K562 (cell line): ENCODE results near the gene TMEM88. TPM values are rescaled to one million over a fixed set of nuclear protein-coding genes. Genes with fewer than 3 reads are reported as not detected.

Experiments used
- CCAR2 ChIP-seq: fragments of 200-400 bp; formaldehyde crosslinking; IDR thresholded peaks from 2 replicates; pipeline ENCODE4 v1.6.1; 2017; ENCODE audit warnings: mild to moderate bottlenecking, low read depth, low read length
- CEBPB ChIP-seq: fragments of 450-650 bp; IDR thresholded peaks from 2 replicates; pipeline ENCODE4 v1.6.1; 2016; ENCODE audit warnings: missing genetic modification characterization, missing compliant biosample characterization
- ESRRB ChIP-seq: fragments of 250-450 bp; sonication (Bioruptor Pico); IDR thresholded peaks from 2 replicates; pipeline ENCODE4 v1.5.0; 2020; ENCODE audit warnings: mild to moderate bottlenecking, moderate library complexity, borderline replicate concordance
- MCM2 ChIP-seq: fragments of 450-650 bp; IDR thresholded peaks from 2 replicates; pipeline ENCODE4 v1.6.1; 2017; ENCODE audit warnings: low read depth, mild to moderate bottlenecking
- NFYB ChIP-seq: IDR thresholded peaks from 2 replicates; pipeline ENCODE4 v1.6.1; 2011; ENCODE audit warnings: mild to moderate bottlenecking, moderate library complexity; ENCODE audit not compliant: insufficient read length; ENCODE audit errors: extremely low read depth
- PHB2 ChIP-seq: fragments of 450-650 bp; IDR thresholded peaks from 2 replicates; pipeline ENCODE4 v1.6.1; 2017; ENCODE audit warnings: low read depth
- RERE ChIP-seq: sonication (generic); formaldehyde crosslinking; IDR thresholded peaks from 2 replicates; pipeline ENCODE4 v1.8.0; 2023; ENCODE audit warnings: missing genetic modification reagents, mild to moderate bottlenecking, borderline replicate concordance
- SMAD1 ChIP-seq: fragments of 150-350 bp; IDR thresholded peaks from 2 replicates; pipeline ENCODE4 v1.6.1; 2014; ENCODE audit warnings: low read length, low read depth; ENCODE audit not compliant: partially characterized antibody
- TSHZ1 ChIP-seq: fragments of 250-450 bp; sonication (Bioruptor Pico); IDR thresholded peaks from 2 replicates; pipeline ENCODE4 v1.4.0; 2020; ENCODE audit warnings: mild to moderate bottlenecking, moderate library complexity
- XRCC3 ChIP-seq: fragments of 450-650 bp; IDR thresholded peaks from 2 replicates; pipeline ENCODE4 v1.6.1; 2017; ENCODE audit warnings: mild to moderate bottlenecking, moderate library complexity
- XRCC4 ChIP-seq: IDR thresholded peaks from one replicate; pipeline ENCODE4 v1.6.1; 2011; ENCODE audit not compliant: insufficient read depth, insufficient read length; ENCODE audit errors: extremely low read depth
- ZBTB9 ChIP-seq: fragments of 450-650 bp; formaldehyde crosslinking; IDR thresholded peaks from 2 replicates; pipeline ENCODE4 v1.4.0; 2020; ENCODE audit warnings: mild to moderate bottlenecking, moderate library complexity
- ZNF12 ChIP-seq: sonication (generic); formaldehyde crosslinking; IDR thresholded peaks from 2 replicates; pipeline ENCODE4 v1.4.0; 2020; ENCODE audit warnings: mild to moderate bottlenecking, missing genetic modification reagents
- ZNF655 ChIP-seq: fragments of 250-450 bp; sonication (Bioruptor Pico); IDR thresholded peaks from 2 replicates; pipeline ENCODE4 v1.5.0; 2021
- ZNF75A ChIP-seq: fragments of 450-650 bp; formaldehyde crosslinking; IDR thresholded peaks from 2 replicates; pipeline ENCODE4 v1.4.0; 2020; ENCODE audit warnings: mild to moderate bottlenecking
- ZNF785 ChIP-seq: fragments of 250-450 bp; sonication (Bioruptor Pico); IDR thresholded peaks from 2 replicates; pipeline ENCODE4 v1.4.0; 2020; ENCODE audit warnings: mild to moderate bottlenecking
- polyA plus RNA-seq, 8 experiments: library from polyadenylated mRNA; depleted of rRNA in 4 of 8; stranded (reverse) in 5 of 8; unstranded in 3 of 8; fragments of >200 nt; fragmentation: Nextera tagmentation in 2 of 8; fragmentation: Illumina TruSeq in 1 of 8; extraction: Ambion mirVana in 2 of 8; extraction: Trizol in 1 of 8; gene quantifications; 2 replicates each; pipeline versions ENCODE4 v1.2.1 to v1.2.3, GENCODE V29; 2011 to 2014; ENCODE audit warnings: inconsistent platforms in 1 of 8, missing spikeins in 1 of 8
- total RNA-seq, 7 experiments: library from RNA; depleted of rRNA in 6 of 7; stranded (reverse); fragments of >200 nt in 6 of 7; fragmentation: Illumina TruSeq in 2 of 7; extraction: Trizol in 2 of 7; gene quantifications; 2 replicates each; pipeline versions ENCODE4 v1.2.1 to v1.2.3, GENCODE V29; 2011 to 2021; ENCODE audit warnings: low replicate concordance in 1 of 7

Gene TMEM88
- total and polyA plus RNA-seq, 9 of the 15 experiments (the other 6 are each of a cell fraction or from before 2014, with no cell fraction given), result 0.10 to 1.4 (median 0.36) TPM; not detected in 3

- TF ChIP-seq ZBTB9 (CRISPR knock-in tag), result no peak
- TF ChIP-seq PHB2, result no peak
- no peak for TF ChIP-seq ZNF785 (CRISPR knock-in tag)
- TF ChIP-seq SMAD1, result peak; percentile 52
- TF ChIP-seq ESRRB (CRISPR knock-in tag), result no peak
- no peak for TF ChIP-seq CCAR2
- TF ChIP-seq RERE (CRISPR knock-in tag), result no peak
- TF ChIP-seq ZNF655 (CRISPR knock-in tag), result no peak
- no peak for TF ChIP-seq NFYB
- TF ChIP-seq CEBPB, result no peak
- TF ChIP-seq XRCC4, result no peak
- no peak for TF ChIP-seq ZNF75A (CRISPR knock-in tag)
- TF ChIP-seq MCM2, result no peak
- TF ChIP-seq XRCC3, result no peak
- no peak for TF ChIP-seq TSHZ1 (CRISPR knock-in tag)
- TF ChIP-seq ZNF12, result no peak
These were observed 3.1 kb downstream of the TMEM88 start, which contains the start of gene CYB5D1 (continued) for GRCh38 chr17:7857713-7858521.
